Pancreas (tissue), 10 donors: Measurements from ENCODE around the gene ANKRD22. TPM values are rescaled to one million over a fixed set of nuclear protein-coding genes. Genes with fewer than 3 reads are reported as not detected.
"Not testable (repeated sequence)": the region's sequence is repeated elsewhere in the genome, so short reads cannot be mapped to it uniquely, and the experiment has no call there.

ENCODE experiments used
- ATAC-seq, 4 donors: fragments of 200-7000 bp; cut with Tn5 transposase; one replicate each; pipeline versions ENCODE4 v1.8.0 to v1.9.1; 2020; ENCODE audit warnings: mild to moderate bottlenecking in 4 of 4, moderate library complexity in 4 of 4
- DNase-seq, 6 donors: peaks; one replicate each; pipeline ENCODE4 v3.0.0-alpha.2; 2020
- FAIRE-seq: peaks from 2 replicates; lab custom pipeline; 2012; peaks lifted over from hg19 to GRCh38; lab: Jason Lieb, UNC
- H3K27ac ChIP-seq, 4 donors: fragments of 200-600 bp; sonication (generic); 1 replicate in 3 of 4; 2 replicates in 1 of 4; pipeline versions ENCODE4 v1.5.0 to v1.8.0; 2020
- H3K27me3 ChIP-seq, 4 donors: fragments of 200-600 bp; one replicate each; pipeline ENCODE4 v1.8.0; 2021
- H3K36me3 ChIP-seq, 3 donors: fragments of 200-600 bp; sonication (generic) in 1 of 3; one replicate each; pipeline versions ENCODE4 v1.5.0 to v1.8.0; 2020 to 2021
- H3K4me1 ChIP-seq, 3 donors: fragments of 200-600 bp; one replicate each; pipeline ENCODE4 v1.8.0; 2021
- H3K4me3 ChIP-seq, 4 donors: fragments of 200-600 bp; sonication (generic) in 2 of 4; one replicate each; pipeline versions ENCODE4 v1.5.0 to v1.8.0; 2020 to 2021
- H3K9me3 ChIP-seq, 4 donors: fragments of 200-600 bp; one replicate each; pipeline ENCODE4 v1.8.0; 2021
- CTCF ChIP-seq, 4 donors: fragments of 200-600 bp; sonication (generic) in 3 of 4; IDR thresholded peaks; one replicate each; pipeline versions ENCODE4 v1.5.0 to v1.8.0; 2021; ENCODE audit warnings: antibody characterized with exemption in 4 of 4
- WGBS, 2 donors: extraction: QIAGEN DNeasy Blood & Tissue Kit; methylation state at CpG; one replicate each; pipeline ENCODE4 v1.1.7; 2013; 5-methylcytosine and 5-hydroxymethylcytosine counted together
- intact Hi-C, 3 donors: fragments of 100-400 bp; cut with DNase I; formaldehyde crosslinking; loops; one replicate each; pipeline versions ENCODE4 v1.11.1 to v1.14.2; 2022
- polyA plus RNA-seq, 2 donors: library from polyadenylated mRNA; stranded (reverse); fragments of 200-250 nt; gene quantifications; one replicate each; pipeline ENCODE4 v1.2.3, GENCODE V29; 2013
- total RNA-seq, 6 donors: library from RNA; stranded (reverse); fragmentation: NEBNext Ultra II Directional in 4 of 6; extraction: Animal tissue kit (Norgen Biotek cat#: 25700) in 4 of 6; gene quantifications; one replicate each; pipeline versions ENCODE4 v1.2.1 to v1.2.4, GENCODE V29; 2021 to 2023
- donor health status: healthy with polysubstance abuse.
- donor health status: DM: no; HTN: no; CAD: no; lungs with moderate emphysema.
- donor health status: DM: no; HTN: no; CAD: no.
- donor health status: control.
- donor health status: control.
- donor health status: Bipolar disorder and iron deficiency.
- donor health status: DM: yes; HTN: yes; CAD: no.
- donor health status: DM: no; HTN: no; CAD: no.
- donor health status: DM: no; HTN: no; CAD: no.
- donor health status: DM: yes; HTN: yes; CAD: no.

Gene ANKRD22
- total and polyA plus RNA-seq, 8 donors: 2.3 to 17.4 (median 4.0) TPM

DNA sequence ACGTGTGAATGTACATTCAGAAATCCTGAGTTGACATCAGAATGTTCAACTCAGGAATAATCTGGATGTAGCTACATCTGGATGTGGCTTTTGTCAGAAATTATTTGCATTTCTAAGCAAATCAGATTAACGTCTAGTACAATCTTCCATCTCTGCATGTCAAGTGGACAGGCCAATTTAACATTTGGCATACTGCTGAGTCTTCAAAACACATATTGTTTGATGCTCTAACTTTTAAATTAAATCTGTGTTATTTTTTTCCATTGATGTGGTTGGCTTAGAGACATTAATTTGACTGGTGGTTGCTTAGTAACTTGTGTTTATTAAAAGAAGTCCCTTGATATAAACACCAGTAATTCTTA lies 31.8 kb upstream of the ANKRD22 start:
- Histone ChIP-seq H3K36me3 (no peaks in the 10 kb centered on the region), H3K9me3 (no peaks in the 10 kb centered on the region), H3K27me3 (no peaks in the 10 kb centered on the region), H3K4me3 (no peak overlapping the region), H3K27ac (no peak overlapping the region), H3K4me1 (peaks cover 0 to 4% (median 0%) of the 10 kb centered on the region in 3 donors)
- TF ChIP-seq CTCF (IDR thresholded peaks at IDR 0.05): no peak
- DNase-seq (no peak), ATAC-seq (no peak), FAIRE-seq (no peak)
- 65 to 74% methylated on average over 2 of the region's 2 CpGs for WGBS, 2 donors
- intact Hi-C loops: no loop called here

DNA sequence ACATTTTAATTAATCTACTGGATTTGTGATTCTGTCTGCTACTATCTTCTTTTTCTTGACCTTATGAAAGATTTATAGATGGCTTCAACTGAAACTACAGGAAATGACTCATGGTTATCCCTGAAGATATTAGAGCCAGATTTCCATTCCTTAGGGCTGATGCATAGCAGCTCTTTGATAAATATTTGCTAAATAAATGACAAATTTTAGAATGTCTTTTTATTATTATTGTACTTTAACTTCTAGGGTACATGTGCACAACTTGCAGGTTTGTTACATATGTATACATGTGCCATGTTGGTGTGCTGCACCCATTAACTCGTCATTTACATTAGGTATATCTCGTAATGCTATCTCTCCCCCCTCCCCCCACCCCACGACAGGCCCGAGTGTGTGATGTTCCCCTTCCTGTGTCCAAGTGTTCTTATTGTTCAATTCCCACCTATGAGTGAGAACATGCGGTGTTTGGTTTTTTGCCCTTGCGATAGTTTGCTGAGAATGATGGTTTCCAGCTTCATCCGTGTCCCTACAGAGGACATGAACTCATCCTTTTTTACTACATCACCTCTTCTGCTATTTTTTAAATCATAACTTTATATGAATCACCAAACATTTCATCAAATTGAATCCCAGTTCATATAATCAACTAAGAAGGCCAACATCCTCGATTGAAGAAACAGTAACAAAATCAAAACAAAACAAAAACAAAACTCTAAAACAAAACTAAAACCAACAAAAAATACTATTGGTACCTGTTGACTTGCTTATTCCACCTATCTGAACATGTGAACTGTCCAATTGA lies 31.2 kb upstream of the ANKRD22 start:
- H3K36me3 ChIP-seq: not testable (repeated sequence)
- peak; percentile 56 for FAIRE-seq

DNA sequence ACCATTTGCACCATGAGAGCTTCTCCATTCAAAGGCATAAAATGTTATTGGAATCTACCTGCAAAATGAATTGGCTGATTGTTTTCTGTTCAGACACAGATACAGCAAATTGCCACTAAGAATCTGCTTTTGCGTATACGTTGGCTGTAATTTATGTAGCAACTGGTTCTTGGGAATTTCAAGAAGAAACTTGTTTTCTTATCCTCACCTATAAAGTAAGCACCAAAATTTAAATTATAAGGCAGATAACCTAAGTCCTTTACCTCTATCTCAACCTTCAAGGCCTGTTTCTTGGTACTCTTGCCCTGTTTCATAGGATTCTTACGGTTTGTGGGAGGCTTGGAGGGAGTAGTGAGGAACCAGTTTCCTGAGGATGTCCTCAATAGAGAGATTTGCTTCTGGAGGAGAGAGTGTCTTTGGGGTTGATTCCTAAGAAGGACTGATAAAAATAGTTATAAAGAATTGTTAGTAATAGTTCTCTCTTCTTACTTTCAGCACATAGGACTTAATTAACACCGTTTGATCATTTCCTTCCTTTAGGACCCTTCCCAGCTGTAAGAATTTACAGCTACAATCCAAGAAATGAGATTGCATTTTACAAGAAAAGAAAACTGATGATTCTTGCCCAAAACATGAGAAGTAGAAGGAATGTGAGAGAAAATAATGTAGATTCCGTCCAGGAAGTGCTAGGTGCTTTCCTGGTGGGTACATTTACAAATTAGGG lies 30.4 kb upstream of the ANKRD22 start:
- Histone ChIP-seq H3K4me3 (peak overlapping the region in 1 of 4 donors; percentile 79), H3K9me3 (no peaks in the 10 kb centered on the region), H3K36me3 (no peaks in the 10 kb centered on the region), H3K4me1 (peaks cover 0 to 4% (median 0%) of the 10 kb centered on the region in 3 donors), H3K27ac (no peak overlapping the region), H3K27me3 (peaks cover 0 to under 1% (median 0%) of the 10 kb centered on the region in 4 donors)
- DNase-seq: no peak
- FAIRE-seq: no peak
- no peak for TF ChIP-seq CTCF (IDR thresholded peaks at IDR 0.05)
- no peak for ATAC-seq
- intact Hi-C loops: no loop called here
- 84 to 87% methylated on average over 5 of the region's 5 CpGs for WGBS, 2 donors

More for the DNA sequence above, 31.2 kb upstream of the ANKRD22 start:
- ATAC-seq, H3K4me1 ChIP-seq, H3K27ac ChIP-seq, H3K27me3 ChIP-seq, H3K9me3 ChIP-seq, intact Hi-C loops, DNase-seq, H3K4me3 ChIP-seq: not testable (repeated sequence)
- 73 to 77% methylated on average over 8 of the region's 8 CpGs for WGBS, 2 donors

DNA sequence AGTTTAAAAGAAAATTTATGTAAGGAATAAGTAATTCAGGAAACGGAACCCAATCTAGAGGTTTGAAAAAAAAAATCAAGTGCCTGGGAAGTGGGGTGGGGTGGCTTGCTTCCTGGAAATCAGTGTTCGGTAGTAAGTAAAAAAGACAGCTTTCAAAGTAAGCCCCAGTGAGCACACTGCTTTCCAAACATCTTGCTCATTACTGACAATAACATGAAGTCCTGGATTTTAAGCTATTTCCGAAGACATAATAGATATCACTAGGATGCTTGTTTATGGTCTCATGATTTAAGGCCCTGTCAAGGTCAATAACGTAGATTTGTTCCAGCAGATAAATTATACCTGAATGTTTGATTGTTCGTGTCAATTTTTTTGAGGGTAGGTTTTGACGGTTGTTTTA lies 29.7 kb upstream of the ANKRD22 start:
- DNase-seq: no peak
- Histone ChIP-seq H3K27ac (peak overlapping the region in 3 of 4 donors; percentile 73 to 92 (median 88)), H3K9me3 (no peaks in the 10 kb centered on the region), H3K4me3 (peak overlapping the region in 3 of 4 donors; percentile 57 to 79 (median 69)), H3K4me1 (peaks cover 0 to 4% (median 0%) of the 10 kb centered on the region in 3 donors), H3K36me3 (no peaks in the 10 kb centered on the region), H3K27me3 (peaks cover 0 to 3% (median 0%) of the 10 kb centered on the region in 4 donors)
- TF ChIP-seq CTCF (IDR thresholded peaks at IDR 0.05): no peak
- 41 to 42% methylated on average over 6 of the region's 6 CpGs for WGBS, 2 donors
- ATAC-seq: no peak
- intact Hi-C loops: no loop called here
- FAIRE-seq: no peak

DNA sequence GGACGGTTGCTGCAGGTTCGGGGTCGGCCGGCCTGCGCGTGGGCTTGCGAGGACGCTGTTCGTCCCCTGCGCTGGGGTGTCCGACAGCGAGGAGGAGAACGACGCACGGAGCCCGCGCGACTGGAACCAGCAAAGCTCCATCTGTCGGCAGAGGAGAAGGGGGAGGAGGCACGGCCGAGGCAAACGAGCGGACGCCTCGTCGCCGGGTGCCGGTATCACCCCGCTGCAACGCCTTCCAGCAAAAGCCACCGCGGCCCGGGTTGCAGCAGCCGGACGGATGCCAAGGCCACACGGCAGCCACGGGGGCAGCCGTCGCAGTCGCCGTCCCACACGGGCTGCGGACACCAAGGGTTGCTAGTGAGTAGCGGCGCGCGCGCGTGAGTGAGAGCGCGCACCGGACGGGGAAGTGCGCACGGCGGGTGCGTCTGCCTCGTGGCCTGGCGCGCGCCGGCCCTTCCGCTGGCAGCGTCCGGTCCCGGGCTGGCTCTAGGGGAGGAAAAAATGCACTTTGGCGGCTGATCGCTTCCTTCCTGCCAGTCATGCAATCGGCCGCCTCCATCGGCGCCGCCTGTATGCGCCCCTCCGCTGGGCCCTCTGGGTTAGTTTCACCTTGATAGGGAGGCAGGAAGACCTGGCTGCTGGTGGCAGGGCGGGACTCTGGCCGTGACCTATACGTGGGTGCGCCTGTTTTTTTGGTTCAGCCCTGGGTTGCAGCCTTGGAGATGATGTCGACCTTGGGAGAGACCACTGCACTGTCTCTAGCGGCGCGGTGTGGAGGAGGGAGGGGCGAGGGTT lies 28.8 kb upstream of the ANKRD22 start:
- DNase-seq: peak; percentile 67 to 90 (median 76)
- Histone ChIP-seq H3K9me3 (no peaks in the 10 kb centered on the region), H3K27me3 (peaks cover 0 to 3% (median 0%) of the 10 kb centered on the region in 4 donors), H3K27ac (peak overlapping the region; percentile 64 to 92 (median 80)), H3K4me1 (peaks cover 0 to 4% (median 0%) of the 10 kb centered on the region in 3 donors), H3K36me3 (no peaks in the 10 kb centered on the region), H3K4me3 (peak overlapping the region; percentile 57 to 85 (median 74))
- no peak for FAIRE-seq
- intact Hi-C loops: no loop called here
- TF ChIP-seq CTCF (IDR thresholded peaks at IDR 0.05): no peak
- peak; percentile 92 to 96 (median 94) for ATAC-seq
- 0% methylated on average over 75 to 84 of the region's 84 CpGs for WGBS, 2 donors
